Inflammatory macrophage treated with lipopolysaccharide for 1 hour (primary cell): ENCODE results near the gene NECAB2.

ENCODE experiments used
- DNase-seq, 2 donors: peaks; one replicate each; pipeline ENCODE4 v3.0.0-alpha.2; 2020 to 2022

Gene NECAB2

DNA sequence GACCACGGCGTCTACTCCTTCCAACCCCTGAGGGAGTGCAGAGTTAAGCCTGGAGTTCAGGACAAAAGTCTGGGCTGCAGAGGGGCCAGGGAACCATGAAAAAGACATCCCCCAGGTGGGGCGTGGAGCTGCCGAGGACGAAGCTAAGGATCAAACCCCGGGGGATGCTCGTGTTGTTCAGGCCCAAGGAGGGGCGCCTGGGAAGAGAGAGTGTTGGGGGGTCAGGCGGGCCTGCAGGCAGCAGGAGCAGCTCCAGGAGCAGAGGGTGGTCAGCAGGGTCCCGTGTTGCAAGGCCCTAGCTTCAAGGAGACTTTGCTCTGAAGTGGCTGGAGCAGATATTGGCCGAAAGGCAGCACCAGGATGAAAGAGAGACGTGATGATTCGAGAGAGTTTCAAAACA lies 26.7 kb downstream of the NECAB2 start:
- no peak for DNase-seq

DNA sequence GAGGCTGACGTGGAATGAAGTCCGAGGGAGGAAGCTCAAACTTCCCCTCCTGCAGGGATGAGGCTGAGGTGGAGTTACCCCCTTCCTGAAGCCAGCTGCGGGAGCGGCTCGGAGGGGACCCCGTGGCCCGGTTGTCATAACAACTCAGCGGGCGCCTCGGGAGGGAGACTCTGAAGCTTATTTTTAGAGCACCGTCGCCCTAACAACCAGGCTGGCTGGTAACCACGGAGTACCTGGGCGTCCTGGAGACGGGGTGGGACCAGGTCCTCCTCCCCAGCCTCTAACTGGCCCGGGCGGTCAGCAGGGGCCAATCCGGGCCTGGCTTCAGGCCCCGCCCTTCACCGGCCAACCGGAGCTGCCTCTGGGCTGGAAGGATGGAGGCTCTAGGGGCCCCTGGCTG lies 27.7 kb downstream of the NECAB2 start:
- no peak for DNase-seq

DNA sequence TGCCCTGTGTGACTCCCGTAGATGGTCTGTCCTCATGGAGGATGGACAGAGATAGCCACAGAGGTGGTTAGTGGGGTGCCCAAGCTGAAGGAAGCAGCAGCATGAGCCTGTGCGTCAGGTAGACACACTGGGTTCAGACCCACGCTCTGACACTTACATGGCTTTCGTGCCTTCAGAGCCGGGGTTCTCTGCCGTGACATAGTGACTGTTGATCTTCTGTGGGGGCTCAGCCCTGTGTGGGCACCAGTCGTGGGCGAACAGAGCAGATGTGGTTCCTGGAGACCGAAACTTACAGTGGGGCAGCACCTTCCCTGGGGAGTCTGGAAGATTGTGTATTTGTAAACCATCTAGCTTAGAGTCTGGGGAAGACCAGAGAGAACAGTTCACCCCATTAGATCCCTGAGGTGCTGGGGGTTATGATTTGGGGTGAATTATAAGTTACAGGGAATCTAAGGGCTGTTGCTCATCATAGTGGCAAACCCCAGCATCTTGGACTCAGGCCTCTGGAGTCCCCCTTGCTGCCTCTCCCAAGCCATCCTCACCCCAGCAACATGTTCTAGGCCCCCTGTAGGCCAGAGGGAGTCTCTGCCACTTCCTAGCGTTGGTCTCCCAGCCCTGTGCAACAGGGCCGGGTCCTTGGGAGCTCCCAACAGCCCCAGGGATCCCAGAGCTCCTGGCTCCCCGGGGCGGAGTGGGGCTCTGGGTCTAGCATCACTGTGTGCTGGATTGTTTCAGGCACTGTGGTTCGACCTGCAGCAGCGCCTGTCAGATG lies 28.6 kb downstream of the NECAB2 start:
- DNase-seq = no peak

DNA sequence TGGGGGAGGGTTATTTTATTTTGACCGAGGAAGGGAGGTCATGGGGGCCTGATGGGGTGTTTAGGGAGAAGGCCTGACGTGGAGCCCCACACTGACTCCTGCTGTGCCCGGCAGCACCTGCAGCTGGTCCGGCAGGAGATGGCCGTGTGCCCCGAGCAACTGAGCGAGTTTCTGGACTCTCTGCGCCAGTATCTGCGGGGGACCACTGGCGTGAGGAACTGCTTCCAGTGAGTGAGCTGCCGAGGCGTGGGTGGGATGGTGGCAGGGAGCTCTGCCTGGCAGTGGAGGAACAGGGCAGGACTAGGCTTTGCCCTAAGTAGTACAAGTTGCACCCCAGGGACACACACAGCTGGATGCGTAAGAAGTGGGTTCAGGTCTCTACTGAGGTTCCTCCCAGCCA lies 30.0 kb downstream of the NECAB2 start:
- no peak for DNase-seq

DNA sequence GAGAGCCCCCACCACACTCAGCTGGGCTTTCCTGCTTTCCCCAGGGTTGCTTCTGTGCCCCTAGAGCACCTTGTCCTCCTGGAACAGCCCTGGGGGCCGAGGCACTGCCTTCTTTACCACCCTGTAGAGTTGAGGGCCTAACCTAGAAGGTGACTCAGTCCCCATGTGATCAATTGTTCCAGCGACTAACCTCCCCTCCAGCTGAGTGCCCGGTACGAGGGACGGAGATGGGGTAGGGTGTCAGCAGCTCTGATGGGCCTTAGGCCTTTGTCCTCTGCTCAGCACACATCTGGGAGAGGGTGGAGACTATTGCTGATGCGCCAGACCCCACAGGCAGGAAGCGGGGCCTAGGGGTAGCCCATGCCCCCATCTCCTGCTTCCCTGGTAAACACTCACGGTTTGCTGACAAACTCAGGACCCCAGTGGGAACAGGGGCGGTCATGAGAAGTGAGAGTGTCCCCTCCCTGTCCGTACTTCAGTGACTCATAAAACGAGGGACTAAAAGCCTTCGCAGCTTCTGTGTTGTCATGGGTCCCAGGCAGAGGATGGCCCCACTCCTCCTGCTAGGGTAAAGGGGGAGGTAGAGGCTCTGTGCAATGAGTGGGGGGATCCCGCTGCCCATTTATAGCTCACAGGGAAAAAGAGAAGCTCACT lies 33.1 kb downstream of the NECAB2 start:
- no peak for DNase-seq

DNA sequence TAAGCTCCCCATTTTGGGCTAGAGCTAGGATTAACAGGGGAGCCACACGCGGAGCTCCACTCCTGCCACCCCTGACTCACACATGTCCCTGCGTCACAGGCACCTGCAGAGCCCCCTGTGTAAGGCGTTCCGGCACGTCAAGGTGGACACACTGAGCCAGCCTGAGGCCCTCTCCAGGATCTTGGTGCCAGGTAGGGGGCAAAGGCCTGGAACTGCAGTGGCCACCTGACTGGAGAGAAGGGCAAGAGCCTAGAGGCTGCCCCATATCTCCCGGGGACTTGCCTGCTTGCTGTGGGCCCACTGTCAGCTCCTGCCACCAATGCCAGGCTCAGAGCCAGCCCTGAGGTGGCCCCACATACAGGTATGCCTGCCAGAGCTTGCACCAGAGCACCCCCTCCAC lies 33.7 kb downstream of the NECAB2 start:
- DNase-seq = no peak

DNA sequence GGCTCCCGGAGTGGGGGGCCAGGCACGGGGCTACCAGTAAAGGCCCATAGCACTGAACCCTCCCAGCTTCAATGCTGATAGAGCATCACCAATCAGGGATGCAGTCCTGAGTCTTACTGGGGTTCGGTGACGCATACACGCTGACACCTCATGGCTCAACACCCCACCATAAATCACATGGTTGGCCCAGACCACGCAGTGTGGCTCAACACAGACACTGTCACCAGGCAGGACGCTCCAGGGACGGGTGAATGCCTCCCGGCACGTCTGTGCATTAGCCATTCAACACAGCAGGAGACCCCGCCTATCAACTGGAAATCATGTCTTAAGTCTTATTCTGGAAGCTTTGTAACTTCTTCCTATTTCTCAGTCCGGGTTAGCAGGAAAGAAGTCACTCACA lies 35.0 kb downstream of the NECAB2 start:
- no peak for DNase-seq

DNA sequence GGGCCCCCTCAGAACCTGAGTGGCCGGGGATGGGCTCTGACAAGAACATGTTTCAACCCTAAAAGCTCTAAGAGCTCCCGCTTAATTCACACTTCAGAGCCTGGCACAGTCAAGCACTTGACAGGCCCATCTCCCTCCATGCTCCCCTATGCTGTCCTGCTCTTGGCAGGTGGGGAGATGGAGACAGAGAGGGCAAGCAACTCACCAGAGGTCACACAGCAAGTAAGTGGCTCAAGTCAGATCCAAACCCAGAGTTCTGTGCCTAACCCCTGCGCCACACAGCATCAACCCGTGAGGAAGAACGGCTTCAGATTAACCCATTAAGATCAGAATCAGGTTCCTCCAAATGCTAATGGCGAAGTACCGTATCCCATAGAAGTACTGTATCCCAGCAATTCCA lies 36.4 kb downstream of the NECAB2 start:
- no peak for DNase-seq

DNA sequence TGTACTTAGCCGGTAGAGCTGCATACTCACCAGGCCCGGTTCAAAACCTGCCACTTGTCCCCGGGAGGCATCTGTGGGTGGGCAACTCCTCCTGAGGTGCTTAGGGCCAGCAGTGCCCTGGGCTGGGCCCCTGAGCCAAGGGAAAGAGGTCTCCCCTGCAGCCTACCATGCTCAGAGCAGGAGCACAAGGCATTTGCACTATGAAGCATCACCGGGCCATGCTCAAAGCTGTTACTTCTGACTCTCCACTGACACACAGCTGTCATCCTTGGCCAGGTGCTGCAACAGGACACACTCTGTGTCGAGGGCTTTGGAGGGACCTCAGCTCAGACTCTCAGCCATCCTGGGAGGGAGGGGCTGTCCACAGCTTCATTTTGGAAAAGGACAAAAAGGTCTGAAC lies 37.3 kb downstream of the NECAB2 start:
- no peak for DNase-seq

DNA sequence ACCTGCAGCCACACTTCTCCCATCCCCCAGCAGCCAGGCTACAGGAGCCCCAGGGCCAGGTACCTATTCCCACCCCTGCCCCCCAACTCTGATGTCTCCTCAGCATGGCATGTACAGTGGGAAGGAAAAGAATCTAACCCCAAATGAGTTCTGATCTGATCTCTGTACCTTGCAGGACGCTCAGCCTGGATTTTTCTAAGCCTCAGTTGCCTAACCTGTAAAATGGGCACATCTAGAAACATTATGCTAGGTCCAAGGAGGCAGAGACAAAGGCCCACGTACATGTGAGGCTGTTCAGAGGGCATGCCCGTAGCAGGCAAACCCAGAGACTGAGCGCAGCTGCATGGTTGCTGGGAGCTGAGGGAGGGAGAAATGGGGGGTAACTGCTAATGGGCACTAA lies 39.5 kb downstream of the NECAB2 start:
- DNase-seq = no peak

DNA sequence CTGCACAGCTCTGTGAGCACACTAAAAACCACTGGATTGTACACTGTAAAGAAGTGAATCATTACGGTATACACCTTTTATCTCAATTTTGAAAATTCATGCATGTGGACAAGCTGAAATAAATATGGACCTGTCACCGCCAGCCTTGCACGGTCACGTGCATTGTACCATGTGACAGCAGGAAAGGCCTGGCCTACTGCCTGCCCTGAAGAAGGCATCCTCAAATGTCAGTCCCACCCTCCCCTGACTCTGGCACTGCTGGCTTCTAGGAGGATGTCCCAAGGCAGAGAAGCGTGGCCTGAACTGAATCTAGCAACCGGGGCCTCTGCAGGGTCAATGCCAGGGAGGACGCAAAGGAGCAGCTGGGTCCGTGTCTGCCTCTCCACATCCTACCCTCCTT lies 39.9 kb downstream of the NECAB2 start:
- no peak for DNase-seq

DNA sequence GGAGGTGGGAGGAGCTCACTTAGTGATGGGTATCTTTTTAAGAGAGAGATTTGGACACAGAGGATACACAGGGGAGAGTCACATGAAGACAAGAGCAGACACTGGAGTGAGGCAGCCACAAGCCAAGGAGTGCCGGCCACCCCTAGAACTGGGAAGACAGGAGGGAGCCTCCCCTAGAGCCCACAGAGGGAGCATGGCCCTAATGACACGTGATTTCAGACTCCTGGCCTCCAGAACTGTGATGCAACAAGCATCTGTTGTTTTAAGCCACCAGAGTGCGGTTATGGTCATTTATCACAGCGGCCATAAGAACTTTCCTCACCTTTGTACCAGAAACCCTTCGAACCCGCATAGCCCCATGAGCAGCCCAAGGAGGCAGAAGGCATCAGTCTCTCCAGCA lies 41.2 kb downstream of the NECAB2 start:
- no peak for DNase-seq

DNA sequence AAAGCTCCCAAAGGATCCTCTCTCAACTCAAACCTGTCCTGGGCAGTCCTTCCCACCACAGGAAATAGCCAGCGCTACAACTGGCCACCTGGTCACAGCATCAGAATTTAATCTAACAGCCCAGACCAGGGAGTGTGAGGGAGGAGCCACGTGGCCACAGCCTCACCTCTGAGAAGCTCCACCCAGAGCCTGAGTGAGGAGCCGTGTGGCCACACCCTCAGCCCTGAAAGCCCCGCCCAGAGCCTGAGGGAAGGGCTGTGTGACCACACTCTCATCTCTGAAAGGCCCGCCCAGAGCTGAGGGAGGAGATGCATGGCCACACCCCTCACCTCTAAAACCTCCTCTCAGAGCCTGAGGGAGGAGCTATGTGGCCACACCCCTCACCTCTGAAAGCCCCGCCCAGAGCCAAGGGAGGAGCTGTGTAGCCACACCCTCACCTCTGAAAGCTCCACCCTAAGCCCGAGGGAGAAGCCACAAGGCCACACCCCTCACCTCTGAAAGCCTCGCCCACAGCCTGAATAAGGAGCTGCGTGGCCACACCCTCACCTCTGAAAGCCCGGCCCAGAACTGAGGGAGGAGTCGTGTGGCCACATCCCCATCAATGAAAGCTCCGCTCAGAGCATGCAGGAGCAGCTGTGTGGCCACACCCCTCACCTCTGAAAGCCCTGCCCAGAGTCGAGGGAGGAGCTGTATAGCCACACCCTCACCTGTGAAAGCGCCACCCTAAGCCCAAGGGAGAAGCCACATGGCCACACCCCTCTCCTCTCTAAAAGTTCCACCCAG lies 45.9 kb downstream of the NECAB2 start:
- DNase-seq = peak; percentile 56 to 69

DNA sequence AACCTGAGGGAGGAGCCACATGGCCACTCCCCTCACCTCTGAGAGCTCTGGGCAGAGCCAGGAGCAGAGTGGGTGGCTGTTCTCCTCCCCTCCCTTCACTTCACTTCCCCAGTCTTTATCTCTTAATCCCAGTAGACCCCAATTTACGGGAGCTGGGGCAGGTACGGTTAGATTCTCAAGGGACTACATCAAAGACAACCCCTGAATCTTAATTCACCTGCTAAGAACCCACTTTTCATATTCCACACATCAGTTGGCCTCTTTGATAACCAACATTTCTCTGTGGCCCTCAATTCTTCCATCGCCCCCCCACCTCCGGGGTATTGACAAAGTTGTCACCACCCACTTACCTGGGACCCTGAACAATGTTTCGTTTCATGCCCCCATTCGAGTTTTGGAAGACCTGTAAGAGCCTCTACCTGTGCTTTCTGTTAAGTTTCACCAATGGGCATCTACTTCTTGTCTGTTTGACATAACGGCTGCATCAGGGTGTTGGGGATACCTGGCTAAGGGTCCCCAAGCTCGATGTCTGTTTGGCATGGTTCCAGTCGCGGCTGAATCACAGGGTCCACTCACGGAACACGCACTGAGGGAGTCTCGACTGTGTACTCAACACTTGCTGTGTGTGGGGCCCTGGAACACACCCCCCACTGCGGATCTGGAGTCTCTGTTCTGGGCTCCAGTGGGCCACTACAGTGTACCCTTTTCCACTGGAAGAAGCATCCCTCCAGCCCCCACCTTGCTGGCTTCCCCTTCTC lies 46.7 kb downstream of the NECAB2 start:
- DNase-seq = no peak

DNA sequence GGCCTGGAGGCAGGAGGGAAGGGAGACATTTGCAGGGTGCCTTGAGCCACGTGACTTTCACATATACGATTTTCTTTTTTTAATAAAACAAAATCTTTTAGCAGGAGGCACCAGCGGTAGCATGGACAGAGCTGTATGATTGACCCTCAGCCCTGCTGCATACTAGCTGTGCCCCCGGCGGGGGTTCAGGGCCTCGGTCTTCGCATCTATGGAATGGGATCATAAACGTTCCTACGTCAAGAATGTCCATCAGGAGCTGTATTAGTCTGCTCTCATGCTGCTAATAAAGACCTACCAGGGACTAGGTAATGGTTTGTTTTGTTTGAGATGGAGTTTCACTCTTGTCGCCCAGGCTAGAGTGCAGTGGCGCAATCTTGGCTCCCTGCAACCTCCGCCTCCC lies 47.4 kb downstream of the NECAB2 start:
- DNase-seq = no peak

DNA sequence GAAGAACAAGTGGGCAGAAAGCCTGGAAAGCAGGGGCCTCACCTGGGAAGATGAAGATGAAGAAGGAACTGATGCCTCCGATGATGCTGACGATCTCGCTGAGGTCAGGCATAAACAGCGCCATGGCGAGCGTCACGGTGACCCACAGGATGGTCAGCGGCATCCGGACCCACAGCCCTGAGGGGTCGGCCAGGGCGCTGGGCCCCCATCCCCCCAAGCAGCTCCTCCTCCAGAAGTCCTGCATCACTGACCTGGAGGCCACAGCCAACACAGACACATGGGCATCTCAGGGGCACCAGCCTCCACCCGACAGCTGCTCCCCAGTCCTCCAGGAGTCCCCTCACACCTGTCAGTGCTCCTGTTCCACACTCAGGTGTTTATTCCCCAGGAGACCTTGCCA lies 48.4 kb downstream of the NECAB2 start:
- DNase-seq = no peak

DNA sequence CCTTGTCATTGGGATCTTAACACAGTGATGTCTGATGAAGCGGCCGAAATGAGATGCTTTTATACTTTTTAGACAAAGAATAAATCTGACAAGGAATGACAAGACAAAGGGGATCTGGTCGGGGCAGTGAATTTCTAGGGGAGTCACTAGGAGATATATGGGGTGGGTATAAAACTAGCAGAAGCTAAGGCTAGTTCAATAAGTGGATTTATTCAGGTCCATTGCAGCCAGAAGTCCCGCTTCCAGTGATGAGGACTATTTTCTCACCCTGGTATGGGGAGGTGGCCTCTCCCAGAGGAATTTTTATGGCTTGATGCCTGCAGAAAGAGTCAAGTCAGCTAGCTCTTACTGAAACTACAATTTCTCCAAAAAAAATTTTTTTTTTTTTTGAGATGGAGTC lies 50.7 kb downstream of the NECAB2 start:
- DNase-seq = no peak

DNA sequence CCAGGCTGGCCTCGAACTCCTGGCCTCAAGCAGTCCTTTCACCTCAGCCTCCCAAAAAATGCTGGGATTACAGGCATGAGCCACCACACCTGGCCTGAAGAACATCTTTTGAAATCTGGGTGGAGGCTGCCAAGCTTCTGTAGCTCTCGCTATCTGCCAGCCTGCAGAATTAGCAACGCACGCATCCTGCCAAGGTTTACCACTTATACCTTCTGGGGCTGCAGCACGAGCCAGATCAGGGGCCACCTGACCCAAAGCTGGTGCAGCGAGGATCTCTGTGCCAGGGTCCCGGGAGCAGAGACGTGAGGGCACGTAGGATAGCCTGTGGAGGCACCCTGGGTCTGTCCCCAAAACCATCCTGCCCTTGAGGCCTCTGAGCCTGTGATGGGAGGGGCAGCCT lies 52.3 kb downstream of the NECAB2 start:
- DNase-seq = no peak

DNA sequence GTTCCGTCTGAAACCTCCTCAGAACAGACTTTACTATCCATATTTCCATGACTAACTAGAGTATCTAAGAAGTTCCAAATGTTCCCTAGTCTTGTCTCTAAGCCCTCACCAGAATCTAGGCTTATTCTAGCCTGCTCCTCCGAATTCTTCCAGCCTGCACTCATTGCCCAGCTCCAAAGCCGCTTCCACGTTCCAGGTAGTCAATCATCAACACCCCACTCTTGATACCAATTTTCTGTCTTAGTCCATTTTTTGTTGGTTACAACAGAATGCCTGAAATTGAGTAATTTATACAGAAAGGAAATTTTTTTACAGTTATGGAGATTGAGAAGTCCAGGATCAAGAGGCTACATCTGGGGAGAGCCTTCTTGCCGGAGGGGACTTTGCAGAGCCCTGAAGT lies 53.4 kb downstream of the NECAB2 start:
- no peak for DNase-seq

DNA sequence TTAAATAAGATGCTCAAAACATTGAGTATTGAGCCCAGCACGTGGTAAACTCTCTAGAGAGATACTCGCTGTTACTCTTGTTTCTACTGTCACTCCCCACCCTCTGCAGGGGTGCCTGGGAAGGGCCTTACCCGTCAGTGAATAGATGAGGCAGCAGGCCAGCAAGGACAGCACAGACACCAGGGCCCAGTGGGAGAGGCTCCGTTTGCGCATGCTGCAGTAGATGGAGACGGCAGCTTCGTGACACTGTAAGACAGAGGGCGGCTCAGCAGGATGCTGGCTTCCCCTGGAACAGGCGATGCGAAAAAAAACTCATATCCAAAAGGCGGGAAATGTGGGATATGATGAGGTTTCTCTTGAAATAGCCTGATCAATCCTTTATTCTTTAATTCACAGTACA lies 54.6 kb downstream of the NECAB2 start:
- no peak for DNase-seq

DNA sequence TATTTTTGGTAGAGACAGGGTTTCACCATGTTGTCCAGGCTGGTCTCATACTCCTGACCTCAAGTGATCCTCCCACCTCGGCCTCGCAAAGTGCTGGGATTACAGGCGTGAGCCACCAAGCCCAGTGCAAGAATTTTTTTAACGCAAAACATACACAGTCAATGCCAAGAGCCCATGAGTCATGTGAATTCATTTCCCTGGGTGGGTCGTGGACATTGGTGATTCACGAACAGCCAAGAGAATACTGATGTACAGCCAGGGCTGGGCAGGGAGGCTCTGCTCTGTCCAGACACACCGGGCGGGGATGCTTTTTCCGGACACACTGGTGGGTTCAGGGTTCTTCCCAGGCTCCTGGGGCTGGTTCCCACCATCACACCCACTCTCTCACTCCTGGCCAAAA lies 56.8 kb downstream of the NECAB2 start:
- no peak for DNase-seq

DNA sequence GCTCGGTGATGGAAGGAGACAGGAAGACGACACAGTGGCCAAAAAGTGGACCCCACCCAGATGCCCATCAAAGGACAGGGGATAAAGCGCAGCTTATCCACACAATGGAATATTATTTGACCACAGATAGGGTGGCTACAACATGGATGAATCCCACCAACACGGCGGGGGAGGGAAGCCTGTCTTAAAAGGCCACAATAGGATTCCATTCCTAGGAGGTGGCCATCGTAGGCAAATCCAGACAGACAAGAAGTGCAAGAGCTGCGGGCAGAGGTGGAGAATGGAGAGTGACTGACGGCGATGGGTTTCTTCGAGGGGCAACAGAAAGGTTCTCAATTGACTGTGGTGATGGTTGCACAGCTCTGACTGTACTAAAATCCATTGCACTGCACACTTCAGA lies 58.6 kb downstream of the NECAB2 start:
- no peak for DNase-seq

DNA sequence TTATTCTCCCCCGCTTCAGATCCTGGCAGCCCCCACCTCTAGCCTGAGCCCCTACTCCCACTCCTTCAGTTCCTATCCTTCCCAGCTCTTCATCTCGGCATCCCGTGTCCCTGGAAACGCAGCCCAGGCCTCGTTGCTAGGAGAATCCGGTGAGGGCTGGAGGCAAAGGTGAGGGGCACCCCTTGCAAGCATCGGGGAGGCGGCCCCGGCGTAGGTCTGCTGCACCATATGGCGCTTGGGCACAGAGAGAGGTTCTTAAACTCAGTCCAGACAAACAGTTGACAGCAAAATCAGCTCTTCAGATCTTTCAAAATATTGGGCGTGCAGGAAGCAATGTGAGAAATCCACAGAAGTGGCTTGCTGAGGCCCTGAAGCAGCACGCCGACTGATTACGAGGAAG lies 59.6 kb downstream of the NECAB2 start:
- no peak for DNase-seq
